H1 (cell line): ENCODE measurements around the gene AP5S1. TPM values are rescaled to one million over a fixed set of nuclear protein-coding genes. Genes with fewer than 3 reads are reported as not detected.

Experiments
- BRCA1 ChIP-seq: IDR thresholded peaks from 2 replicates; pipeline ENCODE4 v1.6.1; 2012; ENCODE audit warnings: low read depth, low read length, improper control_type of control experiment
- CHD1 ChIP-seq: IDR thresholded peaks from 2 replicates; pipeline ENCODE4 v1.6.1; 2012; ENCODE audit warnings: low read depth, low read length, improper control_type of control experiment
- E2F6 ChIP-seq: IDR thresholded peaks from 2 replicates; pipeline ENCODE4 v1.6.1; 2012; ENCODE audit warnings: inconsistent platforms
- FOSL1 ChIP-seq: IDR thresholded peaks from 2 replicates; pipeline ENCODE4 v1.6.1; 2011; ENCODE audit warnings: mild to moderate bottlenecking, low read depth, low read length, moderate library complexity; ENCODE audit not compliant: insufficient read depth
- JUND ChIP-seq: IDR thresholded peaks from 2 replicates; pipeline ENCODE4 v1.6.1; 2011; ENCODE audit warnings: mild to moderate bottlenecking, improper control_type of control experiment, low read length
- KDM4A ChIP-seq: IDR thresholded peaks from one replicate; pipeline ENCODE4 v1.7.1; 2012; ENCODE audit warnings: low read depth, mild to moderate bottlenecking, moderate library complexity, low read length, inconsistent platforms; ENCODE audit not compliant: severe bottlenecking
- MAFK ChIP-seq: IDR thresholded peaks from 2 replicates; pipeline ENCODE4 v1.6.1; 2012; ENCODE audit warnings: low read depth, mild to moderate bottlenecking, improper control_type of control experiment, low read length
- RXRA ChIP-seq: IDR thresholded peaks from 2 replicates; pipeline ENCODE4 v1.6.1; 2011; ENCODE audit warnings: low read depth, mild to moderate bottlenecking, low read length, moderate library complexity; ENCODE audit not compliant: insufficient read depth
- SIRT6 ChIP-seq: IDR thresholded peaks from one replicate; pipeline ENCODE4 v1.7.1; 2012; ENCODE audit warnings: low read length, inconsistent platforms
- YY1 ChIP-seq: IDR thresholded peaks from 2 replicates; pipeline ENCODE4 v1.6.1; 2011; ENCODE audit warnings: low read depth, mild to moderate bottlenecking, low read length
- polyA plus RNA-seq, 7 experiments: library from polyadenylated mRNA; depleted of rRNA in 3 of 7; stranded (reverse) in 5 of 7; unstranded in 2 of 7; fragments of >200 nt in 5 of 7; fragments of 200-250 nt in 2 of 7; gene quantifications; 1 replicate in 5 of 7; 2 replicates in 1 of 7; 4 replicates in 1 of 7; pipeline versions ENCODE4 v1.2.1 to v1.2.3, GENCODE V29; 2011 to 2013; ENCODE audit warnings: missing spikeins in 2 of 7, mixed read lengths in 2 of 7
- total RNA-seq: library from RNA; stranded (reverse); fragmentation: NEBNext Ultra II Directional; extraction: Animal tissue kit (Norgen Biotek cat#: 25700); gene quantifications from 2 replicates; pipeline ENCODE4 v1.2.1, GENCODE V29; 2021

The AP5S1 gene
- total and polyA plus RNA-seq, 2 of the 8 experiments (the other 6 are each of a cell fraction or from before 2014, with no cell fraction given), result 3.3 to 3.7 TPM

- TF ChIP-seq CHD1 (no peak), MAFK (no peak), BRCA1 (no peak), KDM4A (no peak), RXRA (no peak), SIRT6 (no peak), E2F6 (no peak), JUND (no peak), FOSL1 (no peak), YY1 (no peak)
These were observed 54.0 kb downstream of the AP5S1 start (continued) for GRCh38 chr20:3874194-3874844.
